Activated CD8-positive, alpha-beta memory T cell treated with anti-CD3 and anti-CD28 coated beads for 24 hours (primary cell): Measurements from ENCODE around the gene OTOL1.
"Not testable (repeated sequence)": the region's sequence is repeated elsewhere in the genome, so short reads cannot be mapped to it uniquely, and the experiment has no call there.

Experiments
- DNase-seq: peaks from one replicate; pipeline ENCODE4 v3.0.0-alpha.2; 2020

The OTOL1 gene

GRCh38 chr3:161496508-161496907, at the start of gene OTOL1:
TSS of gene OTOL1 (plus strand) at chr3:161496808. CDS start at chr3:161496808, 0 bp downstream.
- DNase-seq: no peak

GRCh38 chr3:161449785-161450184, 46.8 kb upstream of the OTOL1 start:
- DNase-seq: no peak

GRCh38 chr3:161452179-161452578, 44.4 kb upstream of the OTOL1 start:
- DNase-seq: no peak

DNA sequence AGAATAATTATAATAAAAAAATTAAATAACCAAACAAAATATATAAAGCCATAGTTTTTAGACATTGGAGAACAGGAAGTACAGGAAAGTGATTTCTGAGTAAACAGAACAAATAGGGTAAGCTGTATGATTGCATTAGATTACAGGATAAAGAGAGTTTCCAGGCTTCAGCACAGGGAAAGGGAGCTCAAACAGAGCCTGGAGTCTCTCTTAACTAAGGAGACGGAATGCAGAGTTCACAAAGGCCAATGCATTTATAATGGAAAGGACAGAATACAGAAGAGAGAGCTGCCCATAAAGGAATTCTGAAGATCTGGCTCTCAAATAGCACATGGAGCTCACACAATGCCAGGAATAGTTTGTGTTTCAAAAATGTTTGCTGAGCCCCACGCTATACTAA, 42.0 kb upstream of the OTOL1 start:
- no peak for DNase-seq

DNA sequence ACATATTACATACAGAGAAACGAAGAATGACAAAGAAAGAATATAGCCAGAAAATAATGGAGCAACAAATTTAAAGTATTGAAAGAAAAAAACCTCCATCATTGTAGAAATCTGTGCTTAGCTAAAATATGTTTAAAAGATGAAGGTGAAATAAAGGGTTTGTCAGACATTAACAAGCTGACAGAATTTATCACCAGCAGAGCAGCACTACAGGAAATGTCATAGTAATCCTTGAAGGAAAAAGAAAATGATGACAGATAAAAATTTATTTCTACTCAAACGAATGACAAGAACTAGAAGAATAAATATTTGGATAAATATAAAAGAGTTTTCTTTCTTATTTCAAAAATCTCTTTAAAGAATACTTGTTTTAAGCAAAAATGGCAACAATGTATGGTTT, 40.6 kb upstream of the OTOL1 start:
- no peak for DNase-seq

GRCh38 chr3:161462138-161462537, 34.5 kb upstream of the OTOL1 start:
- DNase-seq: no peak

DNA sequence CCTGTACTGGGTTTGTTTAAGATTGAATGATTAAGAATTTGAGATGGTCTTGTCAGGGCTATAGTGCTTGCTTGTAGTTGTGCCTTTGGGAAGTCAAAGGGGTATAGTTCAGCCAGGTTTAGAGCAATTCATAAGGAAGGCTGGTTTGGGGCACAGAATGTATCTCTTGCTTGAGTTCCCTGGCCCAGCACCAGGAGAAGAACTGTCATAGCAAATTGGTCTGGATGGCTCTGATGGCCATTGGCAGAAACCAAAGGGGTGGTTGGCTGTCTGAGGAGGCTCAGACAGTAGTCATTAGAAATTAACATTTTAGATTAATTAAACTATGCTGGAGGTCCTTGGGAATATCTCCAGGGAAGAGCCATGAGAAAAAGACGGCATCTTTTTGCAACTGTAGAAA, 25.4 kb upstream of the OTOL1 start:
- DNase-seq: no peak

DNA sequence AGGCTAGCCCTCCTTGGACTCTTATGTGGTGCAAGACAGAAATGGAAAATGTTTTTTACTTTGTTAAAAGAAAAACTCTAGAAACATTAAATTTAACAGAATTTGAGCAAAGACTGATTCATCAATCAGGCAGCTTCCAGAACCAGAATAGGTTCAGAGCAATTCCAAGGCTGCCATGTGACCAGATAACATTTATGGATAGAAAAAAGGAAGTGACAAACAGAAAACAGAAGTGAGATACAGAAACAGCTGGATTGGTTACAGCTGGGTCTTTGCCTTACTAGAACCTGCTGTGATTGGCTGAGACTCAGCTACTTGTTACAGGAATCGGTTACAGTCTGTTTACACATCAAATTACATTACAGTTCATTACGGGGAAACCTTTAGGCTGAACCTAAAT, 22.5 kb upstream of the OTOL1 start:
- DNase-seq: no peak

DNA sequence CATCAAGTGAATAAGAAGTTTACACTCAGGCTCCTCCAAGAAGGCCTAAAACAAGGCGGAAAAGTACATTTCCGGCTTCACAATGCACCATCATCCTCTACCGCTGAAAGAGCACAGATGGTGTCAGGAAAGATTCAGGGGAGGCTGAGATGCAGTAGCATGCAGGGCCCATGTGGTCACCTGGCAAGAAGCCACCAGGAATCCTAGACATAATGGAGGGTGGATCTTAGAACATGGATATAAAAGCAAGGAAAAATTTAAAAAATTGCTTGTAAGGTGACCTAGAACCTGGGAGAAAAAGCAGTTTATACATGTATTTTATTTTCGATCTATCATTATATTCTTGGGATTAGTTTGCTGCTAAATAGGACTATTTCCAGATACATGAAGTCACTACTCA, 21.9 kb upstream of the OTOL1 start:
- no peak for DNase-seq

DNA sequence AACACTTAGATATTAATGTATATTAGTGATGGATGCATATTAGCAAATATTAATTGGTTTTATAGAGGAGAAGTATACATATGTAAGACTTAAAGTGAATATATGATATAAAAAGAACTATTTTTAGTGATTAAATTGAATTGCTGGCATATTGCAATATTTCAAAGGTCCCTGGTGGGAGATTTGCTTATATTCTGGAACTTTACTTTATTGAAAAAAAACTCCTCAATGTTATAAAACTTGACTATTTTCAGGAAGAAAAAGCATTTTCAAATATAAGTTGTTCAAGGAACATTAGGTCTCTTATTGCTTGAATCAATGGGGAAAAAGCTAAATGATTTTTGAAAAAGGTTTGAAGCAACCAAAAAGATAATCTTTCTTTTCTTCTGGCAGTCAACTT, 21.4 kb upstream of the OTOL1 start:
- DNase-seq: no peak

- no peak for DNase-seq
Measured at GRCh38 chr3:161475905-161476304, 20.7 kb upstream of the OTOL1 start.

- DNase-seq: no peak
Measured at GRCh38 chr3:161484226-161484625, 12.4 kb upstream of the OTOL1 start.

DNA sequence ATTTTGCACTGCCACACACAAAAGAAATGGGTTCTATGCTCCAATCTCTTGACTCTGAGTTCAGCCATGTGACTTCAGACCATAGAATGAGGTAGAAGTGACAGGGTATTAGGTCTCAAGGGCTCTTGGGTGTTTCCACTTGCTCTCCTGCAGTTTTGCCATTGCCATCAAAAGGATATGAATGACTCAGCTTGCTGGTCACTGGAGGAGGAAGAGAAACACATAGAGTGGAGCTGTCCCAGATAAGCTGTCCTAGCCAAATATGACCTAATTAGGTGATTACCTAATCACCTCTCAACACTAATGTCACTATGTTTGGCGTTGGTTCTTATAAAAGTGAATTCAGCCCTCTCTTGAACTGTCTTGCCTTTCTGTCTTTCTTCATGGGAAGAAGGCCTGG, 8.3 kb upstream of the OTOL1 start:
- DNase-seq: not testable (repeated sequence)

GRCh38 chr3:161489395-161489794, 7.2 kb upstream of the OTOL1 start:
- no peak for DNase-seq

- DNase-seq: not testable (repeated sequence)
Measured at GRCh38 chr3:161490845-161491244, 5.8 kb upstream of the OTOL1 start.

DNA sequence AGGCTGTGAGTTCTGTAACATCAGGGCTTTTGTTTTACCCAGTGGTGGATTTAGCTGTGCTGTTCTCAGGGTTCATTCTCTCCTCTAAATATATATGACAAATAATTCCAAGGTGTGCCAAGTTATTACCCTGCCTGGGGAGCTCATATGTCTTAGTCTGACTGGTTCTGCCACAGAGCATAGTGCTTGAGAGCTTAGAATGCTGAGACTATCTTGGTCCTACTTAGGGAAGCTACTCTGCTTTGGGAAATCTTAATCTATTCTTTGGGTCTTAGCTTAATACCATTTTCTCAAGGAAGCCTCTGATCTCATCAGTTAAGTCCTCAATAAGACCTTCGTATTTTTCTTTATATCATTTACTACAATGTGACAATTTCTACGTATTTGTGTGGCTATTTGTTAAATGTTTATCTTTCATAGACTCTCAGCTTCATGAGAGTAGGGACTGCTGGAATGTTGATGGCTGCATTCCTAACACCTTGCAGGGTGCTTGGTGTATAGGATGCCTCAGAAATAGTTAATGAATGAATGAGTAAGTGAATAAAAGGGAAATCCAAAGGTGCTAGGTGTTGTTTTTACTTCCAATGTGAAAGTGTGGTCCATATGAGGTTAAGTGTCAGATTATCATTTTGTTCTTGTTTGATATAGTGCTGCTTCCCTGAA, 1.8 kb downstream of the OTOL1 start:
- DNase-seq: no peak

DNA sequence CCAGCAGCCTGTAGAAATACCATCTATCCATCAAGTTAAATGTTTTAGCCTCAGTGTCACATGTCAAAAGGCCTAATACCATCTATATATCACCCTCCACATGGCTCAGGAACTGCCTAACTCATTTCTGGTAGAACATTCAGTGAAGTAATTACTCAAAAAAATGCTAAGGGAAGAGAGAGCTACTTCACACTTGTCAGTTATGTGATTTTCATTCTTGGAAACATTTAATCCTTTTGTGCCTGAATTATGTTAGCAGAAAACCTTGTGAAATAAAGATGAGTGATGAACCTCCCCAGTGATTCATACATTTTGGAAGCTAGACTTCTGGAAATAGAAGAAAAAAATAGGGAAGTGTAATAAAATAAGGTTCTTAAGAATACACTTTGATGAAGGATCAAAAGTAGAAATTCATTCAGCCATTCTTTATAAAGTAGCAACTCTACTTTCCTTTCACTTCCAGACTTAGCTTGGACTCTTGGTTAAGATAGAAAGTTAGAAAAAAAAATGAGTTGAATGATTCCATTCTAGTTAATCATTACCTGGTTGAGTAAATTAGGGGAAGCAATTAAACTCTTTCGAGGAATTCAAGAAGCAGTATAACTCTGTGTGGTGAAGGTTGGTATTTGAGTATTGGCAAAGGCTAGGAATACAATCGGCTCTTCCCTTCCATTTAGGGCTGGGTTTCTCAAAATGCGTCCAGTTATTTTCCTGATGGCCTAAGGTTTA, 3.6 kb downstream of the OTOL1 start:
- no peak for DNase-seq

DNA sequence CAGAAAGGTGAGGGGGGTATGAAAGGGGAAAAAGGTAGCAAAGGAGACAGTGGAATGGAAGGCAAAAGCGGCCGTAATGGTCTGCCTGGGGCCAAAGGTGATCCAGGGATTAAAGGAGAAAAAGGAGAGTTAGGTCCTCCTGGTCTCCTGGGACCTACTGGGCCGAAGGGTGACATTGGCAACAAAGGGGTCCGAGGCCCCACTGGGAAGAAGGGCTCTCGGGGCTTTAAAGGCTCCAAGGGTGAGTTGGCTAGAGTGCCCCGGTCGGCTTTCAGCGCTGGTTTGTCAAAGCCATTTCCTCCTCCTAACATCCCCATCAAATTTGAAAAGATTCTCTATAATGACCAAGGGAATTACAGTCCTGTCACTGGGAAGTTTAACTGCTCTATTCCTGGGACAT, 6.7 kb downstream of the OTOL1 start:
- no peak for DNase-seq

DNA sequence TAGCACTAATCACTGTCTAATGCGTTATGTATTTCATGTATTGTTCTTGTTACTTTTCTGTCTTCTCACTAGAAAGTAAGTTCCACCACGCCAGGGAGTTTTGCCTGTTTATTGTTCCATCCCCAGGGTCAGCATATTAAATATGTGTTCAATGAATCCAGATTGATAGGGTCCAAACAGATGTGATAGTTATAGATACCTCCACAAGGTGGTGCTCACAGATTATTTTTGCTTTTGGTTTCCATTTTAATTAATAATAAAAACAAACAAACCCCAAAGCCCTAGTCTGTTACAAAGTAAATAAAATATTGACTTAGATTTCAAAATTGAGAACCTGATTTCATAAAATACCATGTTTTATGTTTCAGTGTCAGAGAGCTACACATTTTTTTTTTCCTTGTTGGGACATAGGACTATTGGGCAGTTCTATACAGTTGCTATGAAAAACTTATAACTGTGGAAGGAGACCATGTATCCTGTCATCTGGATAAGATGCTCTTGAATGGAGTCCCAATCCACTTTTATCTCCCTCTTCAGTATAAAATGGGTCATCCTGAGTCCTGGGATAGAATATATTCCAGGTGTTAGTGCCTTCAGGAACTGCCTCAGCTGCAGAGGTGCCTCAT, 12.4 kb downstream of the OTOL1 start:
- no peak for DNase-seq

GRCh38 chr3:161510510-161511260, 14.1 kb downstream of the OTOL1 start:
- DNase-seq: no peak

GRCh38 chr3:161523916-161524315, 27.3 kb downstream of the OTOL1 start:
- DNase-seq: no peak

DNA sequence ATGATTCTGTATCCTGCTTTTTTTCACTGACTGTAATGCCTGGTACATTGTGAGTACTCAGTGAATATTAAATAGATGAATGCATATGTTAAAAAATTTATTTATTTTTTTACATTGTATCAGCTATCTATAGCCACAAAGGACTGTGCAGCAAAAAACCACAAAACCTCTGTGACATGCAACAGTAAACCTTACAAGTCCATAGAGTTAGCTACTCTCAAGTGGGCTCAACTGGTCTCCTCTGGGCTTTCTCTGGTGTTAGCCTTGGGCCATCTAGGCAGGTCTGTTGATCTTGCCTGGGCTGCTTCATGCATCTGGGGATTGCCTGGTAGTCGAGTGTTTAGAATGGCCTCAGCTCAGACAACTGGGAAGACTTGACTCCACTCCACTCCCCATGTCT, 35.3 kb downstream of the OTOL1 start:
- DNase-seq: no peak

DNA sequence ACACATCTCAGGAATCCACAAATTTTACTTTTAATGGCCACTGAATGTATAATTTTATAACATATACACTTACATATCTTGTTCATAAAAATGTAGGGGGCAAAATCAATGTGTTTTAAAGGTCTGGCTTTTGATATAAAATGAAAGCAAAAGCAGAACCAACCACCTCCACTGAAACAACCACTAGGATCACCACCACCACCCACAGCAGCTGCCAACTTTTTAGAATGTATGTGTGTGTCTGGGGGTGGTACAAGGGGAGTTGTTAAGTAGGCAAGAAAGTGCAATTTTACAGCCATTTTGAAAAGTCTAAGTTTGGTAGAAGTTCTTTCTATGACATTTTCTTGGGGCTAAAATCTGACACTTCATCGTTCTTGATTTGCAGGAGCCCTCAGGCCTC, 44.0 kb downstream of the OTOL1 start:
- no peak for DNase-seq

DNA sequence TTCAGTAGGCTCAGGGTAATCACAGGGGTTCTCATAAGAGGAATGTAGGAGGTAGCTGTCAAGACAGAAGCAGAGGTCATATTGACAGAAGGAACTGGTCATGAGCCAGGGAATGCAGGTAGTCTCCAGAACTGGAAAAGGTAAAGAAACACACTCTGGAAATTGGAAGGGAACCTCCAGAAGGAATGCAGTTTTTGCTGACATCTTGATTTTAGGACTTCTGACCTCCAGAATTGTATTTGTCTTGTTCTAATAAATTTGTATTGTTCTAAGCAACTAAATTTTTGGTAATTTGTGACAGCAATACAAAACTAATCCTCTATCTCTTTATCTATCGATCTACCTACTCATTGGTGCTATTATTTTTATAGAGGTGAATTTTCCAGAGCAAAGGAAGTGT, 49.2 kb downstream of the OTOL1 start:
- no peak for DNase-seq
